ENCODE data around the gene GAS5. TPM values are rescaled to one million over a fixed set of nuclear protein-coding genes. Genes with fewer than 3 reads are reported as not detected.
A peak's percentile ranks its signal among the peaks of the same experiment; 100 is the strongest.

The GAS5 gene
- 636 and 838 TPM in 2 replicates for total RNA-seq (2014; rRNA removed; shearing (Covaris generic); ENCODE audit: low replicate concordance)

DNA sequence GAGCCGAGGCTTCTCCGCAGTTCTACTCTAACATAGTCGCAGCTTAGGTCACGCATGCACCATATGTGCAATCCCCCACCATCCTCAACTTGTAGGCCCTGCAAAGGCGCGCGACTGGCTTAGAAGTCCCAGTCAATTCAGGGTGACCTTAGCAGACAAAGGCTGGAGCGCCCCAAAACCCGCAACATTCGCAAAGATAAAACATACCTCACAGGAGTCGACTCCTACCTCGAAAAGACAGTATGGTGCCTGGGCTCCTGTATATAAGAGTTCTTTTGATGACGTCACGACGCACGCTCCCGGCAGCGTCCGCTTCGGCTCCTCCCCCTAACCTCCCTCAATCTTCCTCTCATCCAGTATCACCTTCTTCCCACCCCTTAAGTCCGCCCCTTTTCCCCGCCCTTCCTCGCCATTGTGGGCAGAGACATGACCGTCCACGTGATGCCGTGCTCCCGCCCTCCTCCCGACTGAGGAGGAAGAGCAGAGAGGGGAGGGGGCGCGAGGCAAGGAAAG, at the start of gene GAS5:
Gene GAS5, minus strand, starts transcription at position 237 of the 513 bp plus-strand sequence.
- H3K9me3 ChIP-seq (ENCODE audit: low read length): no peaks in the 10 kb centered on the region
- no peak within 1 kb of the TSS for H2AFZ ChIP-seq (ENCODE audit: low read length)
- H3K79me2 ChIP-seq (ENCODE audit: low read length): peaks cover 24% of the 10 kb centered on the region
- peak; percentile 100 for DNase-seq
- peaks cover 37% of the 10 kb centered on the region for H3K4me1 ChIP-seq (ENCODE audit: low read length)
- H3K4me2 ChIP-seq (ENCODE audit: low read depth, low read length, poor library complexity, severe bottlenecking): peak within 1 kb of the TSS; percentile 96
- peaks cover 39% of the 10 kb centered on the region for H4K20me1 ChIP-seq (ENCODE audit: insufficient read depth, low read depth, low read length)
- peak within 1 kb of the TSS; percentile 92 for H3K9ac ChIP-seq (ENCODE audit: low read length)
- no peaks in the 10 kb centered on the region for H3K27me3 ChIP-seq (ENCODE audit: low read length)
- H3K27ac ChIP-seq (ENCODE audit: low read length): peak within 1 kb of the TSS; percentile 92
- no peaks in the 10 kb centered on the region for H3K9me2 ChIP-seq (replicated peaks; ENCODE audit: insufficient read depth, low read length)
- peaks cover 48% of the 10 kb centered on the region for H3K36me3 ChIP-seq (ENCODE audit: insufficient read depth, low read length)
- H3K4me3 ChIP-seq (ENCODE audit: low read length): peak within 1 kb of the TSS; percentile 94

DNA sequence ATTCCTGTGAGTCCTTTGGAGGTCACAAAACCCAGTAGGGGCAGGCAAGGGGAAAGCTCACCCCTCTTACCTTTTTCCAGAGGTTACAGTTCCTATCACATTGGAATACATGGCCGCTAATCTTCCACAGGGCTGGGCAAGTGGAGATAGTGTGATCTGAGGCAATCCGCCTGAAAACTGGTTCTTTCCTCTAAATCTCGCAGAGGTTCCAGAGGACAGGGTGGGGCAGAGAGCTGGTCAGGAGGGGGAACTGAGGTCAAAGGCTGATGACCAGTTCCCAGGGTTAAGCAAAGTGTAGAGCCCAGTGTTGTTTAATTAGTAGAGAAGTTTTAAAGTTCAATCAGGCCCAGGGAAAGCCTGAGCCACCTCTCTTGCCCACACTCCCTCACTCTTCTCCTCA, 49.4 kb upstream of the GAS5 start, which contains the start of gene SERPINC1:
Gene SERPINC1, minus strand, starts transcription at position 179 of the 400 bp plus-strand sequence. Its CDS starts 68 bp downstream, at position 111.
- Histone ChIP-seq H3K79me2 (ENCODE audit: low read length) (no peaks in the 10 kb centered on the region), H3K36me3 (ENCODE audit: insufficient read depth, low read length) (no peaks in the 10 kb centered on the region), H3K9me3 (ENCODE audit: low read length) (no peaks in the 10 kb centered on the region), H4K20me1 (ENCODE audit: insufficient read depth, low read depth, low read length) (no peaks in the 10 kb centered on the region), H3K9ac (ENCODE audit: low read length) (no peak within 1 kb of the TSS), H2AFZ (ENCODE audit: low read length) (no peak within 1 kb of the TSS), H3K27ac (ENCODE audit: low read length) (no peak within 1 kb of the TSS), H3K4me2 (ENCODE audit: low read depth, low read length, poor library complexity, severe bottlenecking) (no peak within 1 kb of the TSS), H3K27me3 (ENCODE audit: low read length) (no peaks in the 10 kb centered on the region), H3K4me3 (ENCODE audit: low read length) (no peak within 1 kb of the TSS), H3K9me2 (replicated peaks; ENCODE audit: insufficient read depth, low read length) (no peaks in the 10 kb centered on the region), H3K4me1 (ENCODE audit: low read length) (peaks cover 5% of the 10 kb centered on the region; the same call in 1 of the 2 replicates)
- DNase-seq: no peak

DNA sequence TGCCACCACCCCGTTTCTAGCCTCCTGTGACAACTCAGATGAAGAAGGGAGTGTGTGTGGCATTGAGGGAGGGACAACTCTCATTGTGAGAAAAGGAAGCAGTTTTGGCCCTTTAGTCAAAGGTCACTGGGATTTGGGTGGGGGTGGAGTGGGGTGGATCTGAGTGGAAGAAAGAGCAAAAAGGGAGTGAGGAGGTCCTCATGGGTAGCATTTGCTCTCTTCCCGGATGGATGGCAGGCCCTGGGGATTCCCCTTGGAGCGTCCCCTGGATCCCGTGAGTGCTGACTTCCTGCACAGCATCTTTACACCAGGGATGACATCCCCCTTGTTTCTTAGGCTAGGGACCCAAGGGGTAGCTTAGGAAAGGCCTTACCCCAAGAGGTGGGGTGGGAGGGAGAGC, 48.9 kb upstream of the GAS5 start:
- peaks cover 5% of the 10 kb centered on the region; the same call in 1 of the 2 replicates for H3K4me1 ChIP-seq (ENCODE audit: low read length)
- no peaks in the 10 kb centered on the region for H3K79me2 ChIP-seq (ENCODE audit: low read length)
- H3K4me2 ChIP-seq (ENCODE audit: low read depth, low read length, poor library complexity, severe bottlenecking): no peak overlapping the region
- no peak overlapping the region for H2AFZ ChIP-seq (ENCODE audit: low read length)
- DNase-seq: no peak
- no peaks in the 10 kb centered on the region for H4K20me1 ChIP-seq (ENCODE audit: insufficient read depth, low read depth, low read length)
- H3K9me3 ChIP-seq (ENCODE audit: low read length): no peaks in the 10 kb centered on the region
- H3K36me3 ChIP-seq (ENCODE audit: insufficient read depth, low read length): no peaks in the 10 kb centered on the region
- no peaks in the 10 kb centered on the region for H3K9me2 ChIP-seq (replicated peaks; ENCODE audit: insufficient read depth, low read length)
- no peak overlapping the region for H3K4me3 ChIP-seq (ENCODE audit: low read length)
- no peak overlapping the region for H3K9ac ChIP-seq (ENCODE audit: low read length)
- no peaks in the 10 kb centered on the region for H3K27me3 ChIP-seq (ENCODE audit: low read length)
- no peak overlapping the region for H3K27ac ChIP-seq (ENCODE audit: low read length)

DNA sequence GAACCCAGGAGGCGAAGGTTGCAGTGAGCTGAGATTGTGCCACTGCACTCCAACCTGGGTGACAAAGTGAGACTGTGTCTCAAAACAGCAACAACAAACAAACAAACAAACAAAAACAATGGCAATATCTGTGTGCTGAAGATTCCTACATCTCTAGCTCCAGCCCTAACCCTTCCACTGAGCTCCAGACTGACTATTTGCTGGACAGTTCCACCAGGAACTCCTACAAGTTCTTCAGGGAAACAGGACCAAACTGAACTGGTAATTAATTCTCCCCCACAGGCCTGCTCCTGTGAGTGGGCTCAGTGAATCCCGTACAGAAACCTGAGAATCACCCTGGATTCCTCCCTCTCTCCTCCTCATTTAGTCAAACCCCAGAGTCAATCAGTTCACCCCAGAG, 47.8 kb upstream of the GAS5 start:
- no peaks in the 10 kb centered on the region for H4K20me1 ChIP-seq (ENCODE audit: insufficient read depth, low read depth, low read length)
- no peak overlapping the region for H3K4me3 ChIP-seq (ENCODE audit: low read length)
- H3K36me3 ChIP-seq (ENCODE audit: insufficient read depth, low read length): no peaks in the 10 kb centered on the region
- no peaks in the 10 kb centered on the region for H3K9me2 ChIP-seq (replicated peaks; ENCODE audit: insufficient read depth, low read length)
- no peaks in the 10 kb centered on the region for H3K4me1 ChIP-seq (ENCODE audit: low read length)
- H2AFZ ChIP-seq (ENCODE audit: low read length): no peak overlapping the region
- no peaks in the 10 kb centered on the region for H3K27me3 ChIP-seq (ENCODE audit: low read length)
- H3K4me2 ChIP-seq (ENCODE audit: low read depth, low read length, poor library complexity, severe bottlenecking): no peak overlapping the region
- no peaks in the 10 kb centered on the region for H3K79me2 ChIP-seq (ENCODE audit: low read length)
- no peak overlapping the region for H3K9ac ChIP-seq (ENCODE audit: low read length)
- no peak overlapping the region for H3K27ac ChIP-seq (ENCODE audit: low read length)
- no peak for DNase-seq
- no peaks in the 10 kb centered on the region for H3K9me3 ChIP-seq (ENCODE audit: low read length)

DNA sequence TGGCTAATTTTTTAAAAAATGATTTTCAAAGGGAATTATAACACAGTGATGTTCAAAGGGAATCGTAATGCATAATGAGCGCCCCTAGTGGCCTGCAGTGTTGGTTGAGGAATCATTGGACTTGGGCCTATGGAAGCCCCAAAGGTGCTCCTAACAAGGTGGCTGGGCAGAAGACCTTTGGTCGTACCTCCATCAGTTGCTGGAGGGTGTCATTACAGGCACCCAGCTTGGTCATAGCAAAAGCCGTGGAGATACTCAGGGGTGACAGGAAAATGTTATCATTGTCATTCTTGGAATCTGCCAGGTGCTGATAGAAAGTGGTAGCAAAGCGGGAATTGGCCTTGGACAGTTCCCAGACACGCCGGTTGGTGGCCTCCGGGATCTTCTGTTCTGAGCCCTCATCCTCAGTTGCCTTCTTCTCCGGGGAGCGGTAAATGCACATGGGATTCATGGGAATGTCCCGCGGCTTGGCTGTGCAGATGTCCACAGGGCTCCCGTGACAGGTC, 46.6 kb upstream of the GAS5 start:
- H3K79me2 ChIP-seq (ENCODE audit: low read length): no peaks in the 10 kb centered on the region
- no peaks in the 10 kb centered on the region for H3K27me3 ChIP-seq (ENCODE audit: low read length)
- no peaks in the 10 kb centered on the region for H3K4me1 ChIP-seq (ENCODE audit: low read length)
- H2AFZ ChIP-seq (ENCODE audit: low read length): no peak overlapping the region
- H3K36me3 ChIP-seq (ENCODE audit: insufficient read depth, low read length): no peaks in the 10 kb centered on the region
- no peaks in the 10 kb centered on the region for H3K9me3 ChIP-seq (ENCODE audit: low read length)
- no peak overlapping the region for H3K9ac ChIP-seq (ENCODE audit: low read length)
- H3K4me2 ChIP-seq (ENCODE audit: low read depth, low read length, poor library complexity, severe bottlenecking): no peak overlapping the region
- DNase-seq: peak; percentile 80
- H4K20me1 ChIP-seq (ENCODE audit: insufficient read depth, low read depth, low read length): no peaks in the 10 kb centered on the region
- H3K9me2 ChIP-seq (replicated peaks; ENCODE audit: insufficient read depth, low read length): no peaks in the 10 kb centered on the region
- H3K27ac ChIP-seq (ENCODE audit: low read length): no peak overlapping the region
- H3K4me3 ChIP-seq (ENCODE audit: low read length): no peak overlapping the region

DNA sequence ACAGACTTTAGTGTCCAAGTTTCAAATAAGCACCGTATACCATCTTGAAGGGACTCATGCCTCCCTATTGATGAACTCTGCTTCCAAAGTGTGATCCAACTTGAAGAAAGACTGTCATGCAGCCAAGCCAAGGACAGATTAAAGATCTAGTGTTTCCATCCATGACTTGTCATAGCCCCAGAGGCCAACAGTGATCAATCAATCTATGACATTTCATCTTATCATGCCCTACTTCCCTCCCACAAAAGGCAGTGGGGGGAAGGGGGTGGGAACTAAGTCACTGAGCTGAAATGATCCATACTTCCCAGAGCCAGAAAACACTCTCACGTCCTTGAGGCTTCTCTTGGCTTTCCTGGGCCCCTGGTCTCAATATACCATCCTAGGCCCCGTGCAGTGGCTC, 45.3 kb upstream of the GAS5 start:
- Histone ChIP-seq H3K79me2 (ENCODE audit: low read length) (no peaks in the 10 kb centered on the region), H2AFZ (ENCODE audit: low read length) (no peak overlapping the region), H3K36me3 (ENCODE audit: insufficient read depth, low read length) (no peaks in the 10 kb centered on the region), H3K9ac (ENCODE audit: low read length) (no peak overlapping the region), H3K4me2 (ENCODE audit: low read depth, low read length, poor library complexity, severe bottlenecking) (no peak overlapping the region), H3K27ac (ENCODE audit: low read length) (no peak overlapping the region), H3K27me3 (ENCODE audit: low read length) (no peaks in the 10 kb centered on the region), H3K4me3 (ENCODE audit: low read length) (no peak overlapping the region), H3K4me1 (ENCODE audit: low read length) (no peaks in the 10 kb centered on the region), H3K9me3 (ENCODE audit: low read length) (no peaks in the 10 kb centered on the region), H3K9me2 (replicated peaks; ENCODE audit: insufficient read depth, low read length) (no peaks in the 10 kb centered on the region), H4K20me1 (ENCODE audit: insufficient read depth, low read depth, low read length) (no peaks in the 10 kb centered on the region)
- no peak for DNase-seq

DNA sequence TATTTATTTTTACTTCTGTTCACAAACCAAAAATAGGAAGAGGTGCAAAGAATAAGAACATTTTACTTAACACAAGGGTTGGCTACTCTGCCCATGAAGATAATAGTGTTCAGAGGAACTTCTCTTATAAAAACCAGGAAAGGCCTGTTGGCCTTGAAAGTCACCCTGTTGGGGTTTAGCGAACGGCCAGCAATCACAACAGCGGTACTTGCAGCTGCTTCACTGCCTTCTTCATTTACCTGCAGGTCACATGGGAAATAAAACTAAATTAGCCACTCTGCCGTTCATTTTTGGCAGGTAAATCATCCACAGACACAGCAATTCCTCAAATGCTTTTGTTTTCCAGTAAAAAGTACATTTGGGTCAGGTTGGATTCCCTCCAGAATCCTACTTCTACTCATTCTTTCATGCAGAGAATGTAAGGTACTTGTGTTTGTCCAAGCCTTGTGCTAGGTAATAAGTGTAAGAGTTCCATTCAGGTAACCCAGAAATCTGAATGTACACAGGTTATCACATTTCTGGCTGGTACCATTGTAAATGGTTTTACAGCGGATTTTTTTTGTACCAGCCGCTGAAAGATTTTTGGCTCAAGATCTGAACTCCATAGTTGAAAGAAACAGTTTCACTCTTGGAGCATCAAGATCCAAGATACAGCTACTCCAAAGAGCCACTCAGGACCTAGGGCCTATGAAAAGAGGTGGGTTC, 36.2 kb upstream of the GAS5 start:
- H3K4me3 ChIP-seq (ENCODE audit: low read length): no peak overlapping the region
- no peak for DNase-seq
- H3K4me1 ChIP-seq (ENCODE audit: low read length): peaks cover 6% of the 10 kb centered on the region
- H3K9ac ChIP-seq (ENCODE audit: low read length): no peak overlapping the region
- no peaks in the 10 kb centered on the region for H3K36me3 ChIP-seq (ENCODE audit: insufficient read depth, low read length)
- H3K27ac ChIP-seq (ENCODE audit: low read length): no peak overlapping the region
- no peaks in the 10 kb centered on the region for H3K9me3 ChIP-seq (ENCODE audit: low read length)
- no peaks in the 10 kb centered on the region; the same call in 1 of the 2 replicates for H4K20me1 ChIP-seq (ENCODE audit: insufficient read depth, low read depth, low read length)
- no peak overlapping the region for H2AFZ ChIP-seq (ENCODE audit: low read length)
- no peaks in the 10 kb centered on the region for H3K79me2 ChIP-seq (ENCODE audit: low read length)
- no peaks in the 10 kb centered on the region for H3K9me2 ChIP-seq (replicated peaks; ENCODE audit: insufficient read depth, low read length)
- no peak overlapping the region for H3K4me2 ChIP-seq (ENCODE audit: low read depth, low read length, poor library complexity, severe bottlenecking)
- no peaks in the 10 kb centered on the region for H3K27me3 ChIP-seq (ENCODE audit: low read length)

DNA sequence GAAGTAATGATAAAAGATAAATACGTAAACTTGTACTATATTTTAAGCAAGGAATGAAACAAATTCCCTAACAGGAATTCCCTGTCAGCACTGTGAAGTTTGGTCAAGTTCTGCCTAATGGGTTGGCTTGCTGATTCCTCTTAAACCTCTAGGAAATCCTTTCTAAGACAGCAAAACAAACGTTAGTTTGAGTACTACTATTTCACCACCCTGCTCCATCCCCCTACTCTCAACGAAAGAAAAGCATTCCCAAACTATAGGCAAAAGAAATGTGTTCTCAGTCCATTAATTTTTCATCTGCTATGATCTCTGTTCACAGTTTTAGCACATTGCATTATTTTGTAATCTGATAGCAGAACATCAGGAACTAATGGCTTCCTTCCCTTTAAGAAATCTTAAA, 33.2 kb upstream of the GAS5 start:
- H3K9ac ChIP-seq (ENCODE audit: low read length): no peak overlapping the region
- no peaks in the 10 kb centered on the region; the same call in 1 of the 2 replicates for H4K20me1 ChIP-seq (ENCODE audit: insufficient read depth, low read depth, low read length)
- H3K27ac ChIP-seq (ENCODE audit: low read length): no peak overlapping the region
- DNase-seq: no peak
- H3K4me1 ChIP-seq (ENCODE audit: low read length): peaks cover 19% of the 10 kb centered on the region
- H3K79me2 ChIP-seq (ENCODE audit: low read length): no peaks in the 10 kb centered on the region
- H3K9me2 ChIP-seq (replicated peaks; ENCODE audit: insufficient read depth, low read length): no peaks in the 10 kb centered on the region
- no peak overlapping the region for H3K4me3 ChIP-seq (ENCODE audit: low read length)
- H3K27me3 ChIP-seq (ENCODE audit: low read length): no peaks in the 10 kb centered on the region
- no peak overlapping the region for H3K4me2 ChIP-seq (ENCODE audit: low read depth, low read length, poor library complexity, severe bottlenecking)
- no peak overlapping the region for H2AFZ ChIP-seq (ENCODE audit: low read length)
- H3K9me3 ChIP-seq (ENCODE audit: low read length): no peaks in the 10 kb centered on the region
- no peaks in the 10 kb centered on the region for H3K36me3 ChIP-seq (ENCODE audit: insufficient read depth, low read length)
